ENCODE results near the gene OSBP2.
"Not testable (repeated sequence)": the region's sequence is repeated elsewhere in the genome, so short reads cannot be mapped to it uniquely, and the experiment has no call there.

OSBP2 gene

GRCh38 chr22:30718491-30718890 lies 23.8 kb downstream of the OSBP2 start:
- no peak for DNase-seq (ENCODE audit: low read depth)

DNA sequence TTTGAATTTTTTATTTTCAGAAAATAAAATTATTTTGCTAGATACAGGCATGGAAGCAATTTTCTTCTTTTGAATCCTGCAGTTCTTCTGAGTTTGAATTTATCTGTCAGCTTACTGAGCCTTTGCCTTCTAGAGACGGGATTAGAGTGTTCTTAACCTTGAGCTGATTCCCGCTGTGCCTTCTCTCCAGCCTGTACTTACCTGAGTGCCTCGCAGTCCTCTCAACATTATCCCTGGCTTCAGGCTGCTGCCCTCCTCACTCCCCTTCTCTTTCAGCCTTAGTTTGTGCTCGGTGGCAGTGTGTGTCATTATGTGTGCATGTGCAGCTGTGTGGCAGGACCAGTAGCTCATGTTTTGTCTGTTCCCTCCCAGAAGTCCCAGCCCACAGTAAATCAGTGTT lies 24.3 kb downstream of the OSBP2 start:
- DNase-seq (ENCODE audit: low read depth) = no peak

GRCh38 chr22:30720263-30720837 lies 25.7 kb downstream of the OSBP2 start:
- no peak for DNase-seq (ENCODE audit: low read depth)

GRCh38 chr22:30721741-30722140 lies 27.1 kb downstream of the OSBP2 start:
- no peak for DNase-seq (ENCODE audit: low read depth)

- DNase-seq (ENCODE audit: low read depth) = no peak
Measured at GRCh38 chr22:30728826-30729225, 34.2 kb downstream of the OSBP2 start.

GRCh38 chr22:30731658-30732057 lies 37.0 kb downstream of the OSBP2 start:
- no peak for DNase-seq (ENCODE audit: low read depth)

DNA sequence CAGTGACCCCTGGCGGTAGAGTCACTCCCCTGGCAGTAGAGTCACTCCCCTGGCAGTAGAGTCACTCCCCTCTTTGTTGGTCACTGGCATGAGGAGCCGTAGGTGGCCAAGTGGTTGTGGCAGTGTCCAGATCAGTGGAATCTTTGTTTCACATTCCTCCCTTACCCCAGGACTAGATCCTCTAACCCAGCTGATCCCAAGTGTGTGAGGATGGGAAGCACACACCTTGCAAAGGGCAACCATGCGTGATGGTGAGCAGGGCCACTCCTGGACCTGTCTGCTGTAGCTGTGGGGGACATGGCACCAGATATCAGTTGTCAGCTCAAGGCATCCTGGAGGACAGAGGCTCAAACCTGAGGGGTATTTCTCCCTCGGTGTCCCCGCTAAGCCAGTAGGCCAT lies 37.8 kb downstream of the OSBP2 start:
- DNase-seq (ENCODE audit: low read depth) = no peak

DNA sequence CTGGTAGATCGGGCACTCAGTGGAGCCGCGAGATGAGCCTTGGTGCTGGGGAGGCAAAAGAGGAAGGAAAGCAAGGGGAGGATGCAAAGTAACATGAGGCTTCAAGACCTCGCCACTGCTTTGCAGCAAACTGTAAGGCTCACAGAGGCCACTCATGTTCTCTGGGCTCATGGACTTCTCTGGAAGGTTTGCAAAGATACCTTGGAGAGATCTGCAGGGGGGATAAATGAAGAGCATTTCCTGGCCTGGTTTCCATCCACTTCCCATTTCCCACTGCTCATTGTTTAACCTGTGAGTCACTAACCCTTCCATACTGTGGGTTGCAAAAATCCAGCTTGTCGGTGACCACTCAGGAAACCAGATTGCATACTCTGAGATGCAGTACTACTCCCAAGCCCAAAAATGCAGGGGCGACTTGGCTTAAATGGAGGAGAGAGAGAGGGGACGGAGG lies 38.5 kb downstream of the OSBP2 start:
- no peak for DNase-seq (ENCODE audit: low read depth)

- not testable (repeated sequence) for DNase-seq (ENCODE audit: low read depth)
Measured at GRCh38 chr22:30740007-30740406, 45.3 kb downstream of the OSBP2 start.

DNA sequence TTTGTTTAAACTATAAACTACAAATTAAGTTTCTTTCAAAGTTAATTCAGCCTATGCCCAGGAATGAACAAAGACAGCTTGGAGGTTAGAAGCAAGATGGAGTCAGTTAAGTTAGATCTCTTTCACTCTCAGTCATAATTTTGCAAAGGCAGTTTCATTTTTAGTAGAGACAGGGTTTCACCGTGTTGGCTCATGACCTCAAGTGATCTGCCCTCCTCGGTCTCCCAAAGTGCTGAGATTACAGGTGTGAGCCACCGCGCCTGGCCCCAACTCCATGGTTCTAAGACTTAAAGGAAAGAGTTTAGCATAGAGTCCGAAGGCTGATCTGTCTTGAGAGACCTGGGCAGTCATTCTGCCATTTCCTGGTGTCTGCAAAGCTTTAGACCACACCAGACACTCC lies 45.8 kb downstream of the OSBP2 start:
- peak; percentile 48 for DNase-seq (ENCODE audit: low read depth)

GRCh38 chr22:30742291-30743256 lies 47.9 kb downstream of the OSBP2 start:
- DNase-seq (ENCODE audit: low read depth) = no peak

DNA sequence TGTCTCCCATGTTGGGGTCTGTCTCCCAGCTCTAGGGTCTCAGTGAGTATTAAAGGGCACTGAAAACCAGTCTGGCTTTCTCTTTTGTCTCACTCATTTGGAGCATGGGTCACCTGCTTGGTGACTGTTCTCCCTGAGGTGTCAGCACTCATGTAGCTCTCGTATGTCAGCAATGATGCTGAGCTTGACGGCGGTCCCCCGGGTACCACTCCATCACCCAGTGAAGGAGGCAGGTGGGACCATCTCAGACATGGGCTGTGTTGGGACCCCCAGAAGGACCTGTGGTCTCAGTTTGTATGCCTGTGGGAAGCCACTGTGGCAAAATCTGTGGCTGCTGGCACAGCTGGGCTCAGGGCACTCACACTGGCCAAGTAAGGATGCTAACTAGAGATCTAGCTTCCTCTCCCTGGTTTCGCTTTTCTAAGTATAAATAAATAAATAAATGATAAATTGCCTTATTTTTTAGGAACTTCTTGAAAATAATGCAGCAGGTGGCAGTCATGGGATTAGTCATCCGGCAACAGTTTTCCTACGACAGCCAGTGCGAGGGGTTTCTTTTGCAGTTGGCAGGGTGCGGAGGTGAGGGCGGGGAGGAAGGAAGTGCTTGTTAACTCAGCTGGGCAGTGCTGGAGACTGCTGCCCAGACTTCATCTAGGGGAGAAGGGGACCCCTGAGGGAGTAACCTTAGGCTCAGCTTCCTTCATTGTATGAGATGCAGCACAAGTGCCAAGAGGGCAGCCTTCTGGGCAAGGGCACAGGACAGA lies 48.8 kb downstream of the OSBP2 start:
- DNase-seq (ENCODE audit: low read depth) = no peak

- no peak for DNase-seq (ENCODE audit: low read depth)
Measured at GRCh38 chr22:30744224-30744623, 49.5 kb downstream of the OSBP2 start.

DNA sequence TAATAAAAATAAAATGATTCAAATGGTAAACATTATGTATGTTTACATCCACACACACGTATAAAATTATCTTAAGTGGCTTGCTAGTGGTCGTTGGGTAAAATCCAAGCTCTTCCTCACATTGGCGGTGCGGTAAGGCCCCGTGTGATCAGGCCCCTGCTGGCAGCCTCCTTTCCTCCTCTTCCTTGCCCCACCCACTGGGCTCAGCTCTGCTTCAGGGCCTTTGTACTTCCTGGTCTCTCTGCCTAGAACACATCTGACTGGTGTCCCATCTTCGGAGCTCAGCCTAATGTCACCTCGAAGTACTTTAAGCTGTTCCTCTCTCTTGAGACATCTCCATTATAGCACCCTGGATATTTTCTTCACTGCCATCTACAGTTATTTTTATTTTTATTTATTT lies 52.8 kb downstream of the OSBP2 start:
- no peak for DNase-seq (ENCODE audit: low read depth)

GRCh38 chr22:30749272-30749671 lies 54.6 kb downstream of the OSBP2 start:
- DNase-seq (ENCODE audit: low read depth) = no peak

GRCh38 chr22:30749849-30750248 lies 55.2 kb downstream of the OSBP2 start:
- DNase-seq (ENCODE audit: low read depth) = no peak

DNA sequence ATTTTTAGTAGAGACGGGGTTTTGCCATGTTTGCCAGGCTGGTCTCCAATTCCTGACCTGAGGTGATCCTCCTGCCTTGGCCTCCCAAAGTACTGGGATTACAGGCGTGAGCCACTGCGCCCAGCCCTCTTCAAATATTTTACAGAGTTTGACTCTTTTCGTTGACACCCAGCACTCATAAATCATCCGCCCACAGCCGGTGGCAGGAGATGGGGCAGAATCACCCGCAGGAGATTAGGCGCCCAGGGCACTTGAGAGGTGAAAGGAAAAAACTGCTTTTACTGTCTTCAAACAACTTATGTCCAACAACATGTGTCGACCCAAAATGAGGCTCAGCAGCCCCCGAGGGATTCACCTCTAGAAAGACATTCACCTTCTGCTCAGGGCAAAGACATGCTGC lies 56.9 kb downstream of the OSBP2 start:
- DNase-seq (ENCODE audit: low read depth) = no peak

DNA sequence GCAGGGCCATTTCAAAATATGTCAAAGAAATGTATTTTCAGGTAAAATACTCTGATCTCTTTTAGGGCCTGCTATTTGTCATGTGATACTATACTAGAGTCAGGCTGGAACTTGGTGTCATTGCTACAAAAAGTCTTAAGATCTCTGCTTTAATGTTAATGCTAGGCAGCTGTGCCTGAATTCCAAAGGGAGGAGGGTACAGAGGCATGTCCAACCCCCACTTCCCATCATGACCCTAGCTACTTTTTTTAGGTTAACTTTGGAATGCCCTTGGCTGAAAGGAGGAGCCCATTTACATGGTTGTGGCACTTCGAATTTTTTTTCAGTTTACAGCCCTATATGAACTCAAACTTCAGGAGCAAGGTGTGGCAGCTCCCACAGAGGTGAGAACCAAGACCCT lies 58.1 kb downstream of the OSBP2 start:
- DNase-seq (ENCODE audit: low read depth) = no peak

- DNase-seq (ENCODE audit: low read depth) = no peak
Measured at GRCh38 chr22:30753701-30754100, 59.0 kb downstream of the OSBP2 start.

DNA sequence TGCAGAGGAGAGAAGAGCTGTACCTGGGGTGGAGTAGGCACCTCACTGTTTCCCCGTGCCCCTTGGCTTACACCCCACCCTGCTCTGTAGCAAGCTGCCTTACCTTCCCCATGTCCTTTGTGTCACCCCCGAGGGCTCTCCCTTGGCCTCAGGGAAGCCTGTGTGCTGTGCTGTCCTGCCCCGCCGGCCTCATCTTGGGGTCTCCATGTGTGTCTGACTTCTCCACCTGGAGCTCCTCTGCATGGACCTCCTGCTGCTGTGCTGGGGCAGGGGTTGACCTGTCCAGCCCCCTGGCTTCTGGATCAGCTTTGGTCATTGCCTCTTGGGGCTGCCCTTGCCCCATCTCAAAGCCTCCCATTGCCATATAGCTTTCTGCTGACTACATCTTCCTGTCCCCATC lies 59.8 kb downstream of the OSBP2 start:
- DNase-seq (ENCODE audit: low read depth) = no peak

GRCh38 chr22:30754971-30755758 lies 60.5 kb downstream of the OSBP2 start:
- peak; percentile 44 for DNase-seq (ENCODE audit: low read depth)

GRCh38 chr22:30755759-30756124 lies 61.1 kb downstream of the OSBP2 start:
- no peak for DNase-seq (ENCODE audit: low read depth)

Measured in activated T-cell treated with anti-CD3 and anti-CD28 coated beads for 48 hours (primary cell).